GM12874 (cell line): ENCODE results near the gene SHROOM2.

Experiments
- TF ChIP-seq, protein P1 (sequence below): IDR thresholded peaks from 2 replicates; pipeline ENCODE4 v1.5.1; 2011; ENCODE audit warnings: low read depth, mild to moderate bottlenecking, control low read depth, low read length, moderate library complexity; ENCODE audit not compliant: insufficient read depth

Gene SHROOM2, protein sequence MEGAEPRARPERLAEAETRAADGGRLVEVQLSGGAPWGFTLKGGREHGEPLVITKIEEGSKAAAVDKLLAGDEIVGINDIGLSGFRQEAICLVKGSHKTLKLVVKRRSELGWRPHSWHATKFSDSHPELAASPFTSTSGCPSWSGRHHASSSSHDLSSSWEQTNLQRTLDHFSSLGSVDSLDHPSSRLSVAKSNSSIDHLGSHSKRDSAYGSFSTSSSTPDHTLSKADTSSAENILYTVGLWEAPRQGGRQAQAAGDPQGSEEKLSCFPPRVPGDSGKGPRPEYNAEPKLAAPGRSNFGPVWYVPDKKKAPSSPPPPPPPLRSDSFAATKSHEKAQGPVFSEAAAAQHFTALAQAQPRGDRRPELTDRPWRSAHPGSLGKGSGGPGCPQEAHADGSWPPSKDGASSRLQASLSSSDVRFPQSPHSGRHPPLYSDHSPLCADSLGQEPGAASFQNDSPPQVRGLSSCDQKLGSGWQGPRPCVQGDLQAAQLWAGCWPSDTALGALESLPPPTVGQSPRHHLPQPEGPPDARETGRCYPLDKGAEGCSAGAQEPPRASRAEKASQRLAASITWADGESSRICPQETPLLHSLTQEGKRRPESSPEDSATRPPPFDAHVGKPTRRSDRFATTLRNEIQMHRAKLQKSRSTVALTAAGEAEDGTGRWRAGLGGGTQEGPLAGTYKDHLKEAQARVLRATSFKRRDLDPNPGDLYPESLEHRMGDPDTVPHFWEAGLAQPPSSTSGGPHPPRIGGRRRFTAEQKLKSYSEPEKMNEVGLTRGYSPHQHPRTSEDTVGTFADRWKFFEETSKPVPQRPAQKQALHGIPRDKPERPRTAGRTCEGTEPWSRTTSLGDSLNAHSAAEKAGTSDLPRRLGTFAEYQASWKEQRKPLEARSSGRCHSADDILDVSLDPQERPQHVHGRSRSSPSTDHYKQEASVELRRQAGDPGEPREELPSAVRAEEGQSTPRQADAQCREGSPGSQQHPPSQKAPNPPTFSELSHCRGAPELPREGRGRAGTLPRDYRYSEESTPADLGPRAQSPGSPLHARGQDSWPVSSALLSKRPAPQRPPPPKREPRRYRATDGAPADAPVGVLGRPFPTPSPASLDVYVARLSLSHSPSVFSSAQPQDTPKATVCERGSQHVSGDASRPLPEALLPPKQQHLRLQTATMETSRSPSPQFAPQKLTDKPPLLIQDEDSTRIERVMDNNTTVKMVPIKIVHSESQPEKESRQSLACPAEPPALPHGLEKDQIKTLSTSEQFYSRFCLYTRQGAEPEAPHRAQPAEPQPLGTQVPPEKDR (N-terminal part only)

DNA sequence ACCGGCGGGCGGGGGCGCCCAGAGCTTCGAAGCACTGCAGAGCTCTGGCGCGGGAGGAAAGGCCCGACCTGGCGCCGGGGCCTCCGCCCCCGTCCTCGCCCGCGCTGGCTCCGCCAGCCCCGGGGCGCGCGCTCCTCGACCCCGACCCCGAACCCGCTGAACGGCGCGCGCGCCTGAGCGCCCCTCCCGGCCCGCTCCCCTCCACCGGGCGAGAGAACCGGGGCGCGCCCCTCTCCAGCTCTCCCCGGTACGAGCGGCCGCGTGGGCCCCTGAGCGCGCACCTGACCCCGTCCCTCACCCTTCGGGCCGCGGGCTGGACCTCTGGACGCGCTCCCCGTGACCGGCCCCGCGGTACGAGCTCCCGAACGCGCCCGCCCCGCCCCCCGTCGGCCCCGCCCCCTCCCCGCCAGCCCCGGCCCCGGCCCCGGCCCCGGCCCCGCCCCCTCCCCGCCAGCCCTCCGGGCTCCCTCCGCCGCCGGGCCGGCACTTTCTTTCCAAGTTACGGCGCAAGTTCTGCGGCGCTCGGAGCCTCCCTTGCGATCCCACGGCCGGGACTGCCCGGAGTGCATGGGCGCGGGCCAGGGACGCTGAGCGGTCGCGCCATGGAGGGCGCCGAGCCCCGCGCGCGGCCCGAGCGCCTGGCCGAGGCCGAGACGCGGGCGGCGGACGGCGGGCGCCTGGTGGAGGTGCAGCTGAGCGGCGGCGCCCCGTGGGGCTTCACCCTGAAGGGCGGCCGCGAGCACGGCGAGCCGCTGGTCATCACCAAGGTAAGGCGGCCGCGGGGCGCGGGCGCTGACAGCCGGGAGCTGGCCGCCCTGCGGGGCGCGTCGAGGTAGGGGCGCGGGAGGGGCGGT is at the start of gene SHROOM2:
Gene SHROOM2, plus strand, starts transcription at position 486 of the 854 bp plus-strand sequence. Its CDS starts 117 bp downstream, at position 603.
- TF ChIP-seq, protein P1, sequence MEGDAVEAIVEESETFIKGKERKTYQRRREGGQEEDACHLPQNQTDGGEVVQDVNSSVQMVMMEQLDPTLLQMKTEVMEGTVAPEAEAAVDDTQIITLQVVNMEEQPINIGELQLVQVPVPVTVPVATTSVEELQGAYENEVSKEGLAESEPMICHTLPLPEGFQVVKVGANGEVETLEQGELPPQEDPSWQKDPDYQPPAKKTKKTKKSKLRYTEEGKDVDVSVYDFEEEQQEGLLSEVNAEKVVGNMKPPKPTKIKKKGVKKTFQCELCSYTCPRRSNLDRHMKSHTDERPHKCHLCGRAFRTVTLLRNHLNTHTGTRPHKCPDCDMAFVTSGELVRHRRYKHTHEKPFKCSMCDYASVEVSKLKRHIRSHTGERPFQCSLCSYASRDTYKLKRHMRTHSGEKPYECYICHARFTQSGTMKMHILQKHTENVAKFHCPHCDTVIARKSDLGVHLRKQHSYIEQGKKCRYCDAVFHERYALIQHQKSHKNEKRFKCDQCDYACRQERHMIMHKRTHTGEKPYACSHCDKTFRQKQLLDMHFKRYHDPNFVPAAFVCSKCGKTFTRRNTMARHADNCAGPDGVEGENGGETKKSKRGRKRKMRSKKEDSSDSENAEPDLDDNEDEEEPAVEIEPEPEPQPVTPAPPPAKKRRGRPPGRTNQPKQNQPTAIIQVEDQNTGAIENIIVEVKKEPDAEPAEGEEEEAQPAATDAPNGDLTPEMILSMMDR, result no peak

DNA sequence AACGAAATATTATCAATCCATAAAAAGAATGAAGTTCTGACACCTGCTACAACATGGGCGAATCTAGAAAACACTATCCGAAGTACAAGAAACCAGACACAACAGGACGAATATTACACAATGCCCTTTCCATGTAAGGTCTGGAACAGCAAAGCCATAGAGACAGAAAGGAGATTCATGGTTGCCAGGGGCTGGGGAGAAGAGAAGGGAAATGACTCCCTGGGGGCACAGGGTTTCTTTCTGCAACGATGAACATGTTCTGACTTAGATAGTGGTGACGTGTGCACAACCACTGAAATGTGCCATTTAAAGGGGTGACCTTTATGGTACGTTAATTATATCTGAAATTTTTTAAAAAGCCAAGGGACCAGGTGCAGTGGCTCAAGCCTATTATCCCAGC is 48.9 kb upstream of the SHROOM2 start:
- TF ChIP-seq, protein P1, result no peak

DNA sequence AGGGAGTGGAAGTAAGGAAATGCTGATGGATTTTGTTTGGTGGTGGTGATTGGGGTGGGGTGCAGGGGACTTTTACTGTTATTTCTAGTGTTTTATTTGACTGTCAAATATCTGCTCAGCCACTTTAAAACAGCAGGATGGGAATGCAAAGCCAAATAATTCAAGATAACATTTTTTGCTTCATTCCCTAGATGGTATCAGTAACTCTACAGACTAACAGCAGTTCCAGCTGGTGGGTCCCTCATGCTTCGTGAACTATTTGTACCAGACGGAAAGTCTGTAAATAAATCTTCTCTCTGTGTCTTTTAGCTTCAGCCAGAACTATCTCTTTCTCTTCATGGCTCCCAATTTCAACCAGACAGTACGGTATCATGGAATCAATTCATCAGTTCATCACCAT is 48.1 kb upstream of the SHROOM2 start:
- TF ChIP-seq, protein P1, result no peak

DNA sequence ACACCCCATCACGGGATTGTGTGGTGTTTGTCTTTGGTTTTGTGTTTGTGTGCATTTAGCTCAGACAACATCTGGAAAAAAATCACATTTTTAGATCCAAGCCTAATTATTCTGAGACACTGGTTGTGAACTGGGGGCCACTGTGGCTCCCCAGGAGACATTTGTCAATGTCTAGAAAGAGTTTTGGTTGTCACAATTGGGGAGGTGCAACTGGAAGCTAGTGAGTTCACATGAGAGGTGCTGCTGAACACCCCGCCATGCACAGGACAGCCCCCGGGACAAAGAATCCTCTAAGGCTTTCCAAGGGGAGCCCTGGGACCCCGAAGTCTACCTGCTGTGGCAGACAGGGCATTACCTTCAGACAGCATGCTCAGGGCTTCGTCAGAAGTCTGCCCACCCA is 47.1 kb upstream of the SHROOM2 start:
- TF ChIP-seq, protein P1, result no peak

DNA sequence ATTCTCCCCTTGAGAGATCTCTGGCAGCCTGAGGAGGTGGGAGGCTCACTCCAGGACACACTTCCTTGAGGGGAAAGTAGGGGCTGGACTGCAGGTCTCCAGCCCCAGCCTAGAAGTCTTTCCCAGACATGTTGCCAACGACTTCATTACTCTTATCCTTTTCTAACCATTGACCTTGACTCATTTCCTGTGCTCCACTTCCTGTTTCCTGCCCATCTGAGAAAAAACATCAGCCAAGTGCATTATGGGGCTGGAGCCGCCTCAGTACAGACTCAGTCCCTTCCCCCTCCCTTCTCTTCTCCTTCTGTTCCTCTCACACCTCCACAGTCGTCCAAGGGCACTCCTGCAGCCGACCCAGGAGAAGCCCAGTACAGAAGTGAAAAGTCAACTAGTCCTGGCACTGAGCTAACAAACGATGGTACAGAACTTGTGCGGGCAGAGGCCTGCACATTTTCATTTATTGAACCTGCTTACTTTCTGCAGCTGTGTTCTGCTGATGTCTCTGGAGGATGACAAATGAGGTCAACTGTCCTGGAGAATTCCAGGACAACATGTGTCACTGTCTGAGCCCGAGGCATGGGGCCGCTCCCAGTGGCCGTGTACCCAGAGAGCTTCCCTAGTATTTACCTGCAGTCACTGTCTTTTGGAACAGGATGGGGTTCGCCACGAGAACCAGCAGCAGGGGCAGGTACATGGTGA is 40.7 kb upstream of the SHROOM2 start:
- TF ChIP-seq, protein P1, result no peak

DNA sequence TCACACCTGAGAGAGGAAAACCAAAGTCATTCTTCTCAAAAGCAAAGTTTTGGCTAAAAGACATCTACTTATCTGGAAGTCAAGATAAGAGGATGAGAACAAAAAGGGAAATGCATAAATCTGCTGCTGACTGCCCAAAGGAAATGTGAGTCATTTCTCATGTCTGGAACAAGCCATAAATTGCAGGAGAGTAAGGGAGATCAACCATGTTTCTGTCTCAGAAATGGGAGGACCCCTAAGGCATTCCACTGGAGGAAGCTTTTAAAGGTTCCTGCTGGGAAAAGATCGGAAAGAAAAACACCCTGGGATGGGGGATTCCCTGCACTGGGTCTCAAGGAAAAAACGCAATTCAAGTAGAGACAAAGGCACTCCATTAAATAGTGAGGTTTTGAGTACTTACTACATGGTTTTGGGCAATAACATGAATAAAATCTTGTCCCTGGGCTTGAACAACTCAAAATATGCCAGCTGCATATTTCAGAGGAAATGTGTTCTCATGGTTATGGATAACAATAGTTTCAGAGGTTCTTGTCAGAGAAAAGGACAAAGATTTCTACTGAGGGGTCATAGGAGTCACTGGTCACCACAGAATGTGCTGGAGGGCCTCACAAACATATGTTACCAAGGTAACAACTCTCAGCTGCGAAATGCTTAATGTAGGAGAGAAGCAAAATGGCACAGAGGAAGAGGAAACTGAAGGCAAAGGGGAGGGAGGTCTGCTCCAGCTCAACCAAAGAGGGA is 39.9 kb upstream of the SHROOM2 start:
- TF ChIP-seq, protein P1, result no peak
